ENCODE measurements around the gene ACAA2. TPM values are rescaled to one million over a fixed set of nuclear protein-coding genes. Genes with fewer than 3 reads are reported as not detected.

Gene ACAA2, protein sequence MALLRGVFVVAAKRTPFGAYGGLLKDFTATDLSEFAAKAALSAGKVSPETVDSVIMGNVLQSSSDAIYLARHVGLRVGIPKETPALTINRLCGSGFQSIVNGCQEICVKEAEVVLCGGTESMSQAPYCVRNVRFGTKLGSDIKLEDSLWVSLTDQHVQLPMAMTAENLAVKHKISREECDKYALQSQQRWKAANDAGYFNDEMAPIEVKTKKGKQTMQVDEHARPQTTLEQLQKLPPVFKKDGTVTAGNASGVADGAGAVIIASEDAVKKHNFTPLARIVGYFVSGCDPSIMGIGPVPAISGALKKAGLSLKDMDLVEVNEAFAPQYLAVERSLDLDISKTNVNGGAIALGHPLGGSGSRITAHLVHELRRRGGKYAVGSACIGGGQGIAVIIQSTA
- 10 to 100 TPM; 60.3 to 71.0 TPM for total RNA-seq
- 100 to 1,000 TPM in 1 of 6 donors, 10 to 100 TPM in 5; 83.7 to 111 (median 94.2) TPM for polyA plus RNA-seq (ENCODE audit: insufficient read length in 6 of 6)
- long read RNA-seq, donor 1, transcript ACAA2-201 (10 exons, 3,350 nt), result major isoform, 32 of 132 reads
- long read RNA-seq, donor 1, transcript ACAA2-207 (2 exons, 1,850 nt), result minor isoform, 6 of 132 reads
- long read RNA-seq, donor 1, partial matches to known transcripts, result 91 of 132 reads
- long read RNA-seq, donor 1, other reads (novel, unspliced or antisense), result 0 of 132 reads
- long read RNA-seq, donor 2, transcript ACAA2-207 (2 exons, 1,850 nt), result minor isoform, 13 of 94 reads
- long read RNA-seq, donor 2, transcript ACAA2-201 (10 exons, 3,350 nt), result major isoform, 23 of 94 reads
- long read RNA-seq, donor 2, partial matches to known transcripts, result 57 of 94 reads
- long read RNA-seq, donor 2, other reads (novel, unspliced or antisense), result 0 of 94 reads
- long read RNA-seq, donor 3, transcript ACAA2-201 (10 exons, 3,350 nt), result major isoform, 28 of 75 reads
- long read RNA-seq, donor 3, partial matches to known transcripts, result 43 of 75 reads
- long read RNA-seq, donor 3, other reads (novel, unspliced or antisense), result 0 of 75 reads
- long read RNA-seq, donor 4, transcript ACAA2-201 (10 exons, 3,350 nt), result major isoform, 45 of 58 reads
- long read RNA-seq, donor 4, partial matches to known transcripts, result 8 of 58 reads
- long read RNA-seq, donor 4, other reads (novel, unspliced or antisense), result 3 of 58 reads
- long read RNA-seq, donor 5, transcript ACAA2-201 (10 exons, 3,350 nt), result major isoform, 16 of 60 reads
- long read RNA-seq, donor 5, partial matches to known transcripts, result 37 of 60 reads
- long read RNA-seq, donor 5, other reads (novel, unspliced or antisense), result 5 of 60 reads
- long read RNA-seq, donor 6, transcript ACAA2-201 (10 exons, 3,350 nt), result major isoform, 18 of 82 reads
- long read RNA-seq, donor 6, transcript ACAA2-207 (2 exons, 1,850 nt), result minor isoform, 10 of 82 reads
- long read RNA-seq, donor 6, partial matches to known transcripts, result 53 of 82 reads
- long read RNA-seq, donor 6, other reads (novel, unspliced or antisense), result 0 of 82 reads
- long read RNA-seq, donor 7, transcript ACAA2-201 (10 exons, 3,350 nt), result major isoform, 12 of 48 reads
- long read RNA-seq, donor 7, partial matches to known transcripts, result 35 of 48 reads
- long read RNA-seq, donor 7, other reads (novel, unspliced or antisense), result 0 of 48 reads
- long read RNA-seq, donor 8, transcript ACAA2-201 (10 exons, 3,350 nt), result major isoform, 10 of 55 reads
- long read RNA-seq, donor 8, partial matches to known transcripts, result 42 of 55 reads
- long read RNA-seq, donor 8, other reads (novel, unspliced or antisense), result 0 of 55 reads
- long read RNA-seq, donor 9, result 0 reads
- long read RNA-seq, donor 10, transcript ACAA2-201 (10 exons, 3,350 nt), result major isoform, 67 of 74 reads
- long read RNA-seq, donor 10, partial matches to known transcripts, result 1 of 74 reads
- long read RNA-seq, donor 10, other reads (novel, unspliced or antisense), result 5 of 74 reads
- long read RNA-seq, donor 11, result 0 reads
- long read RNA-seq, donor 12, transcript ACAA2-201 (10 exons, 3,350 nt), result major isoform, 15 of 69 reads
- long read RNA-seq, donor 12, partial matches to known transcripts, result 46 of 69 reads
- long read RNA-seq, donor 12, other reads (novel, unspliced or antisense), result 5 of 69 reads

DNA sequence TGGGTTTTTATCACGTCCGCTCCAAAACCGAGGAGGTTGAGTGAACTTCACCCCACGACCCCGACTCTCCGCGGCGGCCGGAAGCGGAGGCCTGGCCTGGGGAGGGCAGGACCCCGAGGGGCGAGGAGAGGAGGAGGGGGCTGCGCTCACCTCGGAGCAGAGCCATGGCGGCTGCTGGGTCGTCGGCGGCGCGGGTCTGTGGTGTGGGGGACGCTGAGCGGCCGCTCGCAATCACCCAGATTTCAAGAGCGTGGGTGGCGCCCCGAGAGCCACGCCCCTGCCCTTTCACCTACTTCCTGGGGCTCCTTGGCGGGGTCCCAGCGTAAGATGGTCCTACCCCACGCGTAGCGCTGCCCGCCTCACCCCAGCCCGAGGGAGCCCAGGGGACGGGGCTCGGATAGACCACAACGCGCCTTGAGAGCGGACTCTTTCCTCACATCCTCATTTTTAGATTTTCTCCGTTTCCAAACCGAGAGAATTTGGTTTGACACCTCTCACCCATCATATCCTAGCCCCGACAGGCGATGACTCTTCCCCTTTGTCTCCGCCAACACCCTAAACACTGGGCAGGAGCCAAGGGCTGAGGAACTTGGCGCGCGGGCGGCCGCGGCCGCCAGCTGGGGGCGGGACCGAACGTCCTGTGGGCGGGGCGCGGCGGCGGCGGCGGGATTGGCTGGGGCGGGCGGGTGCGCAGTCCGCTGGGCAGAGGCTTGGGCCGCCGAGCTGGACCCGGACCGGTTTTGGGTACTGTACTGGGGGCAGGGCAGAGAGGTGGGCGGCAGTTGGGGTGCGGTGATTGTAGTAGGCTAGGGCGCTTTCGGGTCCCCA, at the start of gene ACAA2:
TSS of gene ACAA2 (minus strand) at position 215 of the 828 bp plus-strand sequence. CDS start at position 166, 49 bp downstream.
- TF ChIP-seq, protein P1, sequence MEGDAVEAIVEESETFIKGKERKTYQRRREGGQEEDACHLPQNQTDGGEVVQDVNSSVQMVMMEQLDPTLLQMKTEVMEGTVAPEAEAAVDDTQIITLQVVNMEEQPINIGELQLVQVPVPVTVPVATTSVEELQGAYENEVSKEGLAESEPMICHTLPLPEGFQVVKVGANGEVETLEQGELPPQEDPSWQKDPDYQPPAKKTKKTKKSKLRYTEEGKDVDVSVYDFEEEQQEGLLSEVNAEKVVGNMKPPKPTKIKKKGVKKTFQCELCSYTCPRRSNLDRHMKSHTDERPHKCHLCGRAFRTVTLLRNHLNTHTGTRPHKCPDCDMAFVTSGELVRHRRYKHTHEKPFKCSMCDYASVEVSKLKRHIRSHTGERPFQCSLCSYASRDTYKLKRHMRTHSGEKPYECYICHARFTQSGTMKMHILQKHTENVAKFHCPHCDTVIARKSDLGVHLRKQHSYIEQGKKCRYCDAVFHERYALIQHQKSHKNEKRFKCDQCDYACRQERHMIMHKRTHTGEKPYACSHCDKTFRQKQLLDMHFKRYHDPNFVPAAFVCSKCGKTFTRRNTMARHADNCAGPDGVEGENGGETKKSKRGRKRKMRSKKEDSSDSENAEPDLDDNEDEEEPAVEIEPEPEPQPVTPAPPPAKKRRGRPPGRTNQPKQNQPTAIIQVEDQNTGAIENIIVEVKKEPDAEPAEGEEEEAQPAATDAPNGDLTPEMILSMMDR (IDR thresholded peaks at IDR 0.05), result no peak
- intact Hi-C loops (cut with DNase I), result no loop called here
- H3K4me1 ChIP-seq, result peaks cover 4 to 32% of the 10 kb centered on the region in 2 donors
- peak; percentile 96 for ATAC-seq
- peak; percentile 89 to 97 (median 91) for DNase-seq
- H3K4me3 ChIP-seq, result peak within 1 kb of the TSS; percentile 62 to 82
- H3K27ac ChIP-seq, result peak within 1 kb of the TSS; percentile 97 to 99
- H3K36me3 ChIP-seq, result no peaks in the 10 kb centered on the region
- H3K27me3 ChIP-seq, result no peaks in the 10 kb centered on the region
- H3K9me3 ChIP-seq, result peaks cover 0 to 21% of the 10 kb centered on the region in 2 donors

DNA sequence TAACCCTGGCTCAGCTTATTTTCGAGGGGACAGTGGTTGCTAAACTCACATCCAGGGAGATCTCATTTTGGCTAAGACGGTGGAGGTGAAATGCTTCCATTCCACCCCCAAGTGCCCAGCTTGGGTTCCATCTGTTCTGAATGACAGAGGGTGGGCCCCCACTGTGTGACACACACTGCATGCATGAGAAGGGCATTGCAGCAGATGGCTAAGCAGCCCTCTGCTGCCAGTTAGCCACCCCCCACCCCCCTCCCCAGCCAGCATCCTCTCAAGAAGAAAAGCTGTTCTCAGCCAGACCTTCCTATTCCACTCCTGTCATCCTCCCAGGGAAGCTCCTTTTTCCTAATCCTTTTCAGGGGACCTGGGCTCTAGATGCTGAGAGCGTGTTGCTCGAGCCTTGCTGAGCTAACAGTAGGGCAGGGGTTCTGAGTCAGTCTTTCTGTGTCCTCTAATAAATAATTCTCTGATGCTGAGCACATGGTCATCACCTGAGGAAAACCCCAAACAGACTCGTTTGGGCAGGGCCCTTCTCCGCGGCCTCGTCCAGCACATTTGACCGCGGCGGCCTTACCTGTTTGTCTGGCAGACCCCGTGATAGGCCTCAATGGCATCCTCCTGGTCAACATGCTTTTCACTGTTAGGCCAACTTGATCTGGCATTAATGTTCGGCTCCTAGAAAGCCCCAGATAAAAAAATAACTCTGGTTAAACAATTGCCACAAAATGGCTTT, 49.5 kb upstream of the ACAA2 start:
- Histone ChIP-seq H3K9me3 (no peaks in the 10 kb centered on the region), H3K4me3 (no peak overlapping the region), H3K36me3 (no peaks in the 10 kb centered on the region), H3K27me3 (no peaks in the 10 kb centered on the region), H3K27ac (no peak overlapping the region), H3K4me1 (peaks cover 0 to 8% of the 10 kb centered on the region in 2 donors)
- DNase-seq (no peak), ATAC-seq (no peak)
- TF ChIP-seq, protein P1 (IDR thresholded peaks at IDR 0.05), result no peak
- intact Hi-C loops (cut with DNase I), result no loop called here

DNA sequence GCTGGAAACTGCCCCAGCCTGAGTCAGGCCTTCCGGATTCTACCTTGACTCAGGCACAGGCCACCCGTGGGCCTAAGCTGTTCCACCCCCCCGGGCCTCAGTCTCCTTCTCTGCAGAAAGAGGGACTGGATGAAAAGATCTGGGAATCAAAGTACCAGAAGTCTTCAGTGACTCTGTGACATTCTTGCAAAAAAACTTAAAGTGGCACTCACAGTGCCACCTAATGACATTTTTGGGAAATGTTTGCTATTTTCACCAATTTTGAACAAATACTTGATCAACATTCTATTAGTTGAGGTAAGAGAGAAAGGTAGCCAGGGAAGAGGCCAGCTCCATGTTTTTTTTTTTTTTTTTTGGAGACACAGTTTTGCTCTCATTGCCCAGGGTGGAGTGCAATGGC, 48.3 kb upstream of the ACAA2 start:
- peaks cover 0 to 8% of the 10 kb centered on the region in 2 donors for H3K4me1 ChIP-seq
- H3K36me3 ChIP-seq, result no peaks in the 10 kb centered on the region
- intact Hi-C loops (cut with DNase I), result no loop called here
- peak in 1 of 4 donors; percentile 19 for DNase-seq
- H3K27me3 ChIP-seq, result no peaks in the 10 kb centered on the region
- no peak overlapping the region for H3K4me3 ChIP-seq
- TF ChIP-seq, protein P1 (IDR thresholded peaks at IDR 0.05), result peak in 1 of 2 donors; percentile 12
- ATAC-seq, result no peak
- H3K9me3 ChIP-seq, result no peaks in the 10 kb centered on the region
- no peak overlapping the region for H3K27ac ChIP-seq

All from left lung (tissue), 14 donors.